K562 (cell line): ENCODE measurements around the gene MCC.

Experiments used
- KLF16 ChIP-seq: IDR thresholded peaks from 2 replicates; pipeline ENCODE4 v1.6.1; 2016; ENCODE audit warnings: antibody characterized with exemption
- POLR2A ChIP-seq: fragments of 450-650 bp; conservative IDR thresholded peaks from 2 replicates; pipeline ENCODE4 v1.6.1; 2016

GRCh38 chr5:113266227-113266912 is 221.9 kb downstream of the MCC start:
- TF ChIP-seq KLF16 (no peak), POLR2A (no peak)
